HepG2 (cell line): ENCODE data around the gene CEP131. TPM values are rescaled to one million over a fixed set of nuclear protein-coding genes. Genes with fewer than 3 reads are reported as not detected.

Source experiments
- CENPT ChIP-seq: sonication (generic); formaldehyde crosslinking; IDR thresholded peaks from 2 replicates; pipeline ENCODE4 v1.8.0; 2022; ENCODE audit warnings: low read depth, mild to moderate bottlenecking, moderate library complexity, missing genetic modification reagents
- GFI1 ChIP-seq: sonication (generic); formaldehyde crosslinking; IDR thresholded peaks from 2 replicates; pipeline ENCODE4 v1.5.0; 2020; ENCODE audit warnings: missing genetic modification reagents, mild to moderate bottlenecking, borderline replicate concordance
- IKZF1 ChIP-seq: fragments of 450-650 bp; IDR thresholded peaks from 2 replicates; pipeline ENCODE4 v1.7.1; 2016
- PHB2 ChIP-seq: fragments of 450-650 bp; IDR thresholded peaks from 2 replicates; pipeline ENCODE4 v1.6.1; 2018; ENCODE audit not compliant: partially characterized antibody
- POLR2AphosphoS5 ChIP-seq: IDR thresholded peaks from 2 replicates; pipeline ENCODE4 v1.6.1; 2012; ENCODE audit warnings: low read depth, low read length
- RAD51 ChIP-seq: fragments of 450-650 bp; IDR thresholded peaks from 2 replicates; pipeline ENCODE4 v1.6.1; 2016; ENCODE audit warnings: borderline replicate concordance
- RBM22 ChIP-seq: fragments of 200-400 bp; formaldehyde crosslinking; optimal IDR thresholded peaks from 2 replicates; pipeline ENCODE3; 2017; ENCODE audit warnings: mild to moderate bottlenecking, low read length, moderate library complexity
- SP1 ChIP-seq, 2 experiments: fragments of 450-650 bp in 1 of 2; sonication (generic) in 1 of 2; formaldehyde crosslinking in 1 of 2; IDR thresholded peaks; 2 replicates each; pipeline versions ENCODE4 v1.4.0 to v1.6.1; 2016 to 2020; ENCODE audit warnings: missing genetic modification reagents in 1 of 2
- TEAD3 ChIP-seq: optimal IDR thresholded peaks from 2 replicates; pipeline ENCODE3; 2016; ENCODE audit warnings: borderline replicate concordance
- ZFYVE20 ChIP-seq: sonication (generic); formaldehyde crosslinking; IDR thresholded peaks from 2 replicates; pipeline ENCODE4 v1.8.0; 2023; ENCODE audit warnings: low read depth, mild to moderate bottlenecking, moderate library complexity, missing genetic modification reagents, borderline replicate concordance
- ZNF451 ChIP-seq: sonication (generic); formaldehyde crosslinking; IDR thresholded peaks from 2 replicates; pipeline ENCODE4 v1.5.0; 2020; ENCODE audit warnings: mild to moderate bottlenecking, missing genetic modification reagents
- ZNF772 ChIP-seq: sonication (generic); formaldehyde crosslinking; IDR thresholded peaks from 2 replicates; pipeline ENCODE4 v1.5.0; 2020; ENCODE audit warnings: mild to moderate bottlenecking, missing genetic modification reagents
- polyA plus RNA-seq, 8 experiments: library from polyadenylated mRNA; depleted of rRNA in 3 of 8; stranded (reverse) in 7 of 8; unstranded in 1 of 8; fragments of >200 nt; fragmentation: Illumina TruSeq in 4 of 8; extraction: Trizol in 4 of 8; gene quantifications; 2 replicates each; pipeline versions ENCODE4 v1.2.1 to v1.2.3, GENCODE V29; 2011 to 2016; ENCODE audit warnings: low read depth in 4 of 8, missing spikeins in 1 of 8, mixed read lengths in 1 of 8; ENCODE audit not compliant: insufficient read depth in 1 of 8
- total RNA-seq, 5 experiments: library from RNA; depleted of rRNA; stranded (reverse); fragments of >200 nt; fragmentation: Illumina TruSeq; extraction: Trizol; gene quantifications; 2 replicates each; pipeline ENCODE4 v1.2.3, GENCODE V29; 2016; ENCODE audit warnings: low read depth in 1 of 5
- TF ChIP-seq, protein P1 (sequence below): IDR thresholded peaks from 2 replicates; pipeline ENCODE4 v1.6.1; 2016; ENCODE audit warnings: low read depth, missing genetic modification reagents, missing compliant biosample characterization
- TF ChIP-seq, protein P2 (sequence below): sonication (generic); formaldehyde crosslinking; IDR thresholded peaks from 2 replicates; pipeline ENCODE4 v1.8.0; 2022; ENCODE audit warnings: mild to moderate bottlenecking, missing genetic modification reagents, moderate library complexity
- TF ChIP-seq, protein P3 (sequence below): sonication (generic); formaldehyde crosslinking; IDR thresholded peaks from 2 replicates; pipeline ENCODE4 v1.4.0; 2020; ENCODE audit warnings: missing genetic modification reagents, borderline replicate concordance
- TF ChIP-seq, protein P4 (sequence below): sonication (generic); formaldehyde crosslinking; IDR thresholded peaks from 2 replicates; pipeline ENCODE4 v1.8.0; 2022; ENCODE audit warnings: mild to moderate bottlenecking, missing genetic modification reagents
- TF ChIP-seq, protein P5 (sequence below): sonication (generic); formaldehyde crosslinking; IDR thresholded peaks from 2 replicates; pipeline ENCODE4 v1.4.0; 2020; ENCODE audit warnings: missing genetic modification reagents

CEP131 gene
- total and polyA plus RNA-seq, 2 of the 13 experiments (the other 11 are each of a cell fraction or from before 2014, with no cell fraction given): 5.0 to 16.8 TPM

DNA sequence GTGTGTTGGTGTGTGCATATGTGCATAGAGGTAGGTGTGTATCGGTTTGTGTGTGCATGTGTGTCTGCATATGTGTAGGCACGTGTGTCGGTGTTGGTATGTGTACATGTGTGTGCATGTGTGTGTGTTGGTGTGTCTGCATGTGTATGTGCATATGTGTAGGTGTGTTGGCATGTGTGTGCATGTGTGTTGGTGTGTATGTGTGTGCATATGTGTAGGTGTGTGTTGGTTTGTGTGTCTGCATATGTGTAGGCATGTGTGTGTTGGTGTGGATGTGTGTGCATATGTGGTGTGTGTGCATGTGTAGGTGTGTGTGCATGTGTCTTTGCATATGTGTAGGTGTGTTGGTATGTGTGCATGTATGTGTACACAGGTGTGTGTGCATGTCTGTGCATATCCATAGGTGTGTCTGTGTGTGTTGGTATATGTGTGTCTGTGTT lies 52.9 kb downstream of the CEP131 start (continued):
- TF ChIP-seq, protein P1, sequence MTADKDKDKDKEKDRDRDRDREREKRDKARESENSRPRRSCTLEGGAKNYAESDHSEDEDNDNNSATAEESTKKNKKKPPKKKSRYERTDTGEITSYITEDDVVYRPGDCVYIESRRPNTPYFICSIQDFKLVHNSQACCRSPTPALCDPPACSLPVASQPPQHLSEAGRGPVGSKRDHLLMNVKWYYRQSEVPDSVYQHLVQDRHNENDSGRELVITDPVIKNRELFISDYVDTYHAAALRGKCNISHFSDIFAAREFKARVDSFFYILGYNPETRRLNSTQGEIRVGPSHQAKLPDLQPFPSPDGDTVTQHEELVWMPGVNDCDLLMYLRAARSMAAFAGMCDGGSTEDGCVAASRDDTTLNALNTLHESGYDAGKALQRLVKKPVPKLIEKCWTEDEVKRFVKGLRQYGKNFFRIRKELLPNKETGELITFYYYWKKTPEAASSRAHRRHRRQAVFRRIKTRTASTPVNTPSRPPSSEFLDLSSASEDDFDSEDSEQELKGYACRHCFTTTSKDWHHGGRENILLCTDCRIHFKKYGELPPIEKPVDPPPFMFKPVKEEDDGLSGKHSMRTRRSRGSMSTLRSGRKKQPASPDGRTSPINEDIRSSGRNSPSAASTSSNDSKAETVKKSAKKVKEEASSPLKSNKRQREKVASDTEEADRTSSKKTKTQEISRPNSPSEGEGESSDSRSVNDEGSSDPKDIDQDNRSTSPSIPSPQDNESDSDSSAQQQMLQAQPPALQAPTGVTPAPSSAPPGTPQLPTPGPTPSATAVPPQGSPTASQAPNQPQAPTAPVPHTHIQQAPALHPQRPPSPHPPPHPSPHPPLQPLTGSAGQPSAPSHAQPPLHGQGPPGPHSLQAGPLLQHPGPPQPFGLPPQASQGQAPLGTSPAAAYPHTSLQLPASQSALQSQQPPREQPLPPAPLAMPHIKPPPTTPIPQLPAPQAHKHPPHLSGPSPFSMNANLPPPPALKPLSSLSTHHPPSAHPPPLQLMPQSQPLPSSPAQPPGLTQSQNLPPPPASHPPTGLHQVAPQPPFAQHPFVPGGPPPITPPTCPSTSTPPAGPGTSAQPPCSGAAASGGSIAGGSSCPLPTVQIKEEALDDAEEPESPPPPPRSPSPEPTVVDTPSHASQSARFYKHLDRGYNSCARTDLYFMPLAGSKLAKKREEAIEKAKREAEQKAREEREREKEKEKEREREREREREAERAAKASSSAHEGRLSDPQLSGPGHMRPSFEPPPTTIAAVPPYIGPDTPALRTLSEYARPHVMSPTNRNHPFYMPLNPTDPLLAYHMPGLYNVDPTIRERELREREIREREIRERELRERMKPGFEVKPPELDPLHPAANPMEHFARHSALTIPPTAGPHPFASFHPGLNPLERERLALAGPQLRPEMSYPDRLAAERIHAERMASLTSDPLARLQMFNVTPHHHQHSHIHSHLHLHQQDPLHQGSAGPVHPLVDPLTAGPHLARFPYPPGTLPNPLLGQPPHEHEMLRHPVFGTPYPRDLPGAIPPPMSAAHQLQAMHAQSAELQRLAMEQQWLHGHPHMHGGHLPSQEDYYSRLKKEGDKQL: no peak
- TF ChIP-seq RBM22 (peak; percentile 80), GFI1 (CRISPR knock-in tag) (no peak), ZNF772 (CRISPR knock-in tag) (no peak), RAD51 (peak; percentile 44; the same call in 1 of the 2 replicates), TEAD3 (peak; percentile 12), CENPT (CRISPR knock-in tag) (peak; percentile 20; the same call in 1 of the 2 replicates), SP1 (IDR thresholded peaks at IDR 0.05) (0 out of 2 replicates have a peak, but pooled peaks have one; percentile 66), SP1 (CRISPR knock-in tag; IDR thresholded peaks at IDR 0.05) (no peak), IKZF1 (0 out of 2 replicates have a peak, but pooled peaks have one; percentile 47), ZNF451 (CRISPR knock-in tag) (no peak), ZFYVE20 (CRISPR knock-in tag) (no peak), PHB2 (peak; percentile 16), POLR2AphosphoS5 (peak; percentile 58)
- TF ChIP-seq, protein P2, sequence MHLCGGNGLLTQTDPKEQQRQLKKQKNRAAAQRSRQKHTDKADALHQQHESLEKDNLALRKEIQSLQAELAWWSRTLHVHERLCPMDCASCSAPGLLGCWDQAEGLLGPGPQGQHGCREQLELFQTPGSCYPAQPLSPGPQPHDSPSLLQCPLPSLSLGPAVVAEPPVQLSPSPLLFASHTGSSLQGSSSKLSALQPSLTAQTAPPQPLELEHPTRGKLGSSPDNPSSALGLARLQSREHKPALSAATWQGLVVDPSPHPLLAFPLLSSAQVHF (CRISPR knock-in tag): 0 out of 2 replicates have a peak, but pooled peaks have one; percentile 33
- TF ChIP-seq, protein P3, sequence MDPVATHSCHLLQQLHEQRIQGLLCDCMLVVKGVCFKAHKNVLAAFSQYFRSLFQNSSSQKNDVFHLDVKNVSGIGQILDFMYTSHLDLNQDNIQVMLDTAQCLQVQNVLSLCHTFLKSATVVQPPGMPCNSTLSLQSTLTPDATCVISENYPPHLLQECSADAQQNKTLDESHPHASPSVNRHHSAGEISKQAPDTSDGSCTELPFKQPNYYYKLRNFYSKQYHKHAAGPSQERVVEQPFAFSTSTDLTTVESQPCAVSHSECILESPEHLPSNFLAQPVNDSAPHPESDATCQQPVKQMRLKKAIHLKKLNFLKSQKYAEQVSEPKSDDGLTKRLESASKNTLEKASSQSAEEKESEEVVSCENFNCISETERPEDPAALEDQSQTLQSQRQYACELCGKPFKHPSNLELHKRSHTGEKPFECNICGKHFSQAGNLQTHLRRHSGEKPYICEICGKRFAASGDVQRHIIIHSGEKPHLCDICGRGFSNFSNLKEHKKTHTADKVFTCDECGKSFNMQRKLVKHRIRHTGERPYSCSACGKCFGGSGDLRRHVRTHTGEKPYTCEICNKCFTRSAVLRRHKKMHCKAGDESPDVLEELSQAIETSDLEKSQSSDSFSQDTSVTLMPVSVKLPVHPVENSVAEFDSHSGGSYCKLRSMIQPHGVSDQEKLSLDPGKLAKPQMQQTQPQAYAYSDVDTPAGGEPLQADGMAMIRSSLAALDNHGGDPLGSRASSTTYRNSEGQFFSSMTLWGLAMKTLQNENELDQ (CRISPR knock-in tag): no peak
- TF ChIP-seq, protein P4, sequence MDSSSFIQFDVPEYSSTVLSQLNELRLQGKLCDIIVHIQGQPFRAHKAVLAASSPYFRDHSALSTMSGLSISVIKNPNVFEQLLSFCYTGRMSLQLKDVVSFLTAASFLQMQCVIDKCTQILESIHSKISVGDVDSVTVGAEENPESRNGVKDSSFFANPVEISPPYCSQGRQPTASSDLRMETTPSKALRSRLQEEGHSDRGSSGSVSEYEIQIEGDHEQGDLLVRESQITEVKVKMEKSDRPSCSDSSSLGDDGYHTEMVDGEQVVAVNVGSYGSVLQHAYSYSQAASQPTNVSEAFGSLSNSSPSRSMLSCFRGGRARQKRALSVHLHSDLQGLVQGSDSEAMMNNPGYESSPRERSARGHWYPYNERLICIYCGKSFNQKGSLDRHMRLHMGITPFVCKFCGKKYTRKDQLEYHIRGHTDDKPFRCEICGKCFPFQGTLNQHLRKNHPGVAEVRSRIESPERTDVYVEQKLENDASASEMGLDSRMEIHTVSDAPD (CRISPR knock-in tag): 0 out of 2 replicates have a peak, but pooled peaks have one; percentile 15
- TF ChIP-seq, protein P5, sequence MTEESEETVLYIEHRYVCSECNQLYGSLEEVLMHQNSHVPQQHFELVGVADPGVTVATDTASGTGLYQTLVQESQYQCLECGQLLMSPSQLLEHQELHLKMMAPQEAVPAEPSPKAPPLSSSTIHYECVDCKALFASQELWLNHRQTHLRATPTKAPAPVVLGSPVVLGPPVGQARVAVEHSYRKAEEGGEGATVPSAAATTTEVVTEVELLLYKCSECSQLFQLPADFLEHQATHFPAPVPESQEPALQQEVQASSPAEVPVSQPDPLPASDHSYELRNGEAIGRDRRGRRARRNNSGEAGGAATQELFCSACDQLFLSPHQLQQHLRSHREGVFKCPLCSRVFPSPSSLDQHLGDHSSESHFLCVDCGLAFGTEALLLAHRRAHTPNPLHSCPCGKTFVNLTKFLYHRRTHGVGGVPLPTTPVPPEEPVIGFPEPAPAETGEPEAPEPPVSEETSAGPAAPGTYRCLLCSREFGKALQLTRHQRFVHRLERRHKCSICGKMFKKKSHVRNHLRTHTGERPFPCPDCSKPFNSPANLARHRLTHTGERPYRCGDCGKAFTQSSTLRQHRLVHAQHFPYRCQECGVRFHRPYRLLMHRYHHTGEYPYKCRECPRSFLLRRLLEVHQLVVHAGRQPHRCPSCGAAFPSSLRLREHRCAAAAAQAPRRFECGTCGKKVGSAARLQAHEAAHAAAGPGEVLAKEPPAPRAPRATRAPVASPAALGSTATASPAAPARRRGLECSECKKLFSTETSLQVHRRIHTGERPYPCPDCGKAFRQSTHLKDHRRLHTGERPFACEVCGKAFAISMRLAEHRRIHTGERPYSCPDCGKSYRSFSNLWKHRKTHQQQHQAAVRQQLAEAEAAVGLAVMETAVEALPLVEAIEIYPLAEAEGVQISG (CRISPR knock-in tag): 0 out of 2 replicates have a peak, but pooled peaks have one; percentile 21
- TF ChIP-seq, all 625 proteins: peak for 30
